Activated CD4-positive, alpha-beta memory T cell treated with anti-CD3 and anti-CD28 coated beads for 36 hours (primary cell): ENCODE data around the gene CENPF. TPM values are rescaled to one million over a fixed set of nuclear protein-coding genes. Genes with fewer than 3 reads are reported as not detected.
"Not testable (repeated sequence)": the region's sequence is repeated elsewhere in the genome, so short reads cannot be mapped to it uniquely, and the experiment has no call there.

Experiments
- CTCF ChIA-PET: fragments of 350-600 bp; sonication (Branson Sonifier 250); formaldehyde crosslinking; loops from one replicate; lab custom pipeline; 2021; ENCODE audit warnings: antibody characterized with exemption, inconsistent platforms; lab: Charles Lee
- POLR2A ChIA-PET: fragments of 350-600 bp; sonication (Branson Sonifier 250); formaldehyde crosslinking; loops from one replicate; lab custom pipeline; 2021; ENCODE audit warnings: antibody characterized with exemption; lab: Charles Lee
- DNase-seq: peaks from one replicate; pipeline ENCODE4 v3.0.0-alpha.2; 2020
- H3K27ac Mint-ChIP-seq: one replicate; pipeline ENCODE4 v1.8.0; 2021; ENCODE audit warnings: mixed read lengths
- H3K27me3 Mint-ChIP-seq: one replicate; pipeline ENCODE4 v1.8.0; 2021; ENCODE audit warnings: mixed read lengths
- H3K36me3 Mint-ChIP-seq: one replicate; pipeline ENCODE4 v1.8.0; 2021; ENCODE audit warnings: mixed read lengths
- H3K4me1 Mint-ChIP-seq: one replicate; pipeline ENCODE4 v1.8.0; 2021; ENCODE audit warnings: low read depth, mixed read lengths
- H3K4me3 Mint-ChIP-seq: one replicate; pipeline ENCODE4 v1.8.0; 2021; ENCODE audit warnings: mild to moderate bottlenecking, mixed read lengths
- H3K9me3 Mint-ChIP-seq: one replicate; pipeline ENCODE4 v1.8.0; 2021; ENCODE audit warnings: mixed read lengths
- intact Hi-C: fragments of 100-400 bp; cut with micrococcal nuclease; formaldehyde crosslinking; loops from one replicate; pipeline ENCODE4 v1.15.1; 2023
- total RNA-seq, 2 experiments: library from RNA; stranded (reverse); gene quantifications; one replicate each; pipeline ENCODE4 v1.2.3, GENCODE V29; 2021

CENPF gene
- total RNA-seq, 2 experiments from 2014 or later, result 92.4 to 97.3 TPM

DNA sequence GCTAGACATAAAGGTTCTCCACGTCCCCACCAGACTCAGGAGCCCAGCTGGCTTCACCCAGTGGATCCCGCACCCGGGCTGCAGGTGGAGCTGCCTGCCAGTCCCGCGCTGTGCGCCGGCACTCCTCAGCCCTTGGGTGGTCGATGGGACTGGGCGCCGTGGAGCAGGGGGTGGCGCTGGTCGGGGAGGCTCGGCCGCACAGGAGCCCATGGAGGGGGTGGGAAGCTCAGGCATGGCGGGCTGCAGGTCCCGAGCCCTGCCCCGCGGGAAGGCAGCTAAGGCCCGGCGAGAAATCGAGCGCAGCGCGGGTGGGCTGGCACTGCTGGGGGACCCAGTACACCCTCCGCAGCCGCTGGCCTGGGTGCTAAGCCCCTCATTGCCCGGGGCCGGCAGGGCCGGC, 70.0 kb downstream of the CENPF start:
- DNase-seq, H3K27ac Mint-ChIP-seq, H3K9me3 Mint-ChIP-seq, H3K4me3 Mint-ChIP-seq, H3K4me1 Mint-ChIP-seq, H3K27me3 Mint-ChIP-seq, CTCF ChIA-PET, intact Hi-C loops, H3K36me3 Mint-ChIP-seq: not testable (repeated sequence)
- POLR2A ChIA-PET, result interaction anchor here (0.7 kb wide), 1 partner anchor 91 kb away, joined by 3 read pairs; no protein-coding TSS in a partner anchor

DNA sequence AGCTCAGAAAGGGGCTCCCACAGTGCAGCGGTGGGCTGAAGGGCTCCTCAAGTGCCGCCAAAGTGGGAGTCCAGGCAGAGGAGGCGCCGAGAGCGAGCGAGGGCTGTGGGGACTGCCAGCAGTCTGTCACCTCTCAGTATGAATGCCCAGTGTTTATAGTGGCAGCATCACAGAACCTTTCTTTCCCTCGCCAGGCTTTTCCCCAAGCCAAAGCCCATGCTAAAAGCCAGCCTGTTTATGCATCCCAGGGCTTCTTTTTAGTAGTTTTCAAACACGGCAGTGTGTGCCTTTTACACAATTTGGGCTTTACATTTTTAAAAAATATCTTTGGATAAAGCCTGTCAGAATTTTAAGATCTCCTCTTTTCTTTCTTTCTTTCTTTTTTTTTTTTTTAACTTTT, 70.6 kb downstream of the CENPF start:
- Mint-ChIP-seq H3K4me3 (no peak overlapping the region), H3K4me1 (no peaks in the 10 kb centered on the region), H3K9me3 (no peaks in the 10 kb centered on the region), H3K27ac (no peak overlapping the region), H3K27me3 (no peaks in the 10 kb centered on the region), H3K36me3 (peaks cover 4% of the 10 kb centered on the region)
- POLR2A ChIA-PET, result no interaction called here
- intact Hi-C loops, result no loop called here
- CTCF ChIA-PET, result no interaction called here
- DNase-seq, result no peak

DNA sequence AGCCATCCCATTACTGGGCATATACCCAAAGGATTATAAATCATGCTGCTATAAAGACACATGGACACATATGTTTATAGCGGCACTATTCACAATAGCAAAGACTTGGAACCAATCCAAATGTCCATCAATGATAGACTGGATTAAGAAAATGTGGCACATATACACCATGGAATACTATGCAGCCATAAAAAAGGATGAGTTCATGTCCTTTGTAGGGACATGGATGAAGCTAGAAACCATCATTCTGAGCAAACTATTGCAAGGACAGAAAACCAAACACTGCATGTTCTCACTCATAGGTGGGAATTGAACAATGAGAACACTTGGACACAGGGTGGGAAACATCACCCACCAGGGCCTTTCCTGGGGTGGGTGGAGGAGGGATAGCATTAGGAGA, 72.5 kb downstream of the CENPF start:
- H3K4me1 Mint-ChIP-seq, DNase-seq, H3K27ac Mint-ChIP-seq, CTCF ChIA-PET, intact Hi-C loops, POLR2A ChIA-PET, H3K9me3 Mint-ChIP-seq, H3K4me3 Mint-ChIP-seq, H3K27me3 Mint-ChIP-seq, H3K36me3 Mint-ChIP-seq: not testable (repeated sequence)

DNA sequence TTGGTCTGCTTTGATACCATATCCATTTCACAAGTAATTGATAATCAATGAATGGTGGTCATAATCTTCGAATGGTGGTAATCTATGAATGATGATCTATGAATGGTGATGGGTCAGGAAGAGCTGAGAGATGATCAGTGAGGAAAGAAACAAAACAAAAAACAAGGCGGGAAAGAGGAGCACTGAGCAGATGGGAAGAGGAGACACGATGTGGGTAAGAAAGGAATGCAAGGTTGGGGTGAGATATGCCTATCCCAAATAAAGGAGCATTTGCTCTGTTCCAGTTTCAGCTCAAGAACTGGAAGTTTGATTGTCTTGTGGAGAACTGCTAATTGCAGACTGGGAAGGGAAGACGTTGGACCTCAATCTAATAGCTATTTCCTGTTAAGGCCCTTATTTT, 73.8 kb downstream of the CENPF start:
- intact Hi-C loops, result no loop called here

DNA sequence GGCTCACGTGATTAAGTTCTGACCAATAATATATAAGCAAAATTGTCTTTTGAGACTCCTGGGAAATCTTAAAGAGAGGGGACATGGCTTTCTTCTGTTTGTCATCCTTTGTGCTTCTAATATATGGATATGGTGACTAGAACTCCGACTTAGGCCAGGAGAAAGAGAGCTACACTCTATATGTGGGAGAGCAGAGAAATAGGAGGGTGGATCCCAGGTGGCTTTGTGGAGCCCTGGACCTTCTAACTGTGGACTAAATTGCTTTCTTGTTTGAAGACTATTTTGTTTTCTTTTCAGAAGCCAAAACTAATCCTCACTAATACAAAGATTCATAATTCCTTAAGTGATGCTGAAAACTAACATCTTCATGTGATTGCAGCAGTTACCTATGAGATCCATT, 75.0 kb downstream of the CENPF start:
- Mint-ChIP-seq H3K27ac (no peak overlapping the region), H3K4me1 (no peaks in the 10 kb centered on the region), H3K9me3 (no peaks in the 10 kb centered on the region), H3K36me3 (no peaks in the 10 kb centered on the region), H3K27me3 (no peaks in the 10 kb centered on the region), H3K4me3 (no peak overlapping the region)
- intact Hi-C loops, result no loop called here
- POLR2A ChIA-PET, result no interaction called here
- no peak for DNase-seq
- CTCF ChIA-PET, result no interaction called here

More for the DNA sequence above, 73.8 kb downstream of the CENPF start:
- POLR2A ChIA-PET, result interaction anchor here (0.7 kb wide), 1 partner anchor 36 kb away, joined by 5 read pairs; no protein-coding TSS in a partner anchor
- H3K36me3 Mint-ChIP-seq, result peaks cover 4% of the 10 kb centered on the region
- no peak for DNase-seq
- H3K4me3 Mint-ChIP-seq, result no peak overlapping the region
- no peaks in the 10 kb centered on the region for H3K4me1 Mint-ChIP-seq
- H3K9me3 Mint-ChIP-seq, result no peaks in the 10 kb centered on the region
- no peak overlapping the region for H3K27ac Mint-ChIP-seq
- CTCF ChIA-PET, result interaction anchor here (0.6 kb wide), 1 partner anchor 10 kb away, joined by 3 read pairs; no protein-coding TSS in a partner anchor
- H3K27me3 Mint-ChIP-seq, result no peaks in the 10 kb centered on the region

DNA sequence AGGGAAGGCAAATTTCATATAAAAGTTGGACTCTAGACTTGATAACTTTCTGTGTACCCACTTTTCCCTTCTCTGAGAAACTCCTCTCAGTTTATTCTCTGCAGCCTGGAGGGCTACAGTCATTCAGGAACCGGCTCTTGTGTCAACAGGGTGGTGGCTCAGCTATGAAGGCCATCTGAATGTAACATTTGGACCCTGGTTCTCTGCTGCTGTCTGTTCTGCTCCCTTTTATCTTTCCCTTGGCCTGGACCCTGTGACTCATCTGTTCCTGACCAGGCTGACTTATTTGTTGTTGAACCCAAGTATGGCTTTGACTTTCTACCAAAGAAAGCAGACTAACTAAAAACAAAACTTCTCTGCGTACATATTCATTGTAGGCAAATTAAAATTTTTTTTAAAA, 75.4 kb downstream of the CENPF start:
- no peak overlapping the region for H3K27ac Mint-ChIP-seq
- intact Hi-C loops, result no loop called here
- no peak overlapping the region for H3K4me3 Mint-ChIP-seq
- POLR2A ChIA-PET, result no interaction called here
- no peaks in the 10 kb centered on the region for H3K4me1 Mint-ChIP-seq
- no peak for DNase-seq
- H3K9me3 Mint-ChIP-seq, result no peaks in the 10 kb centered on the region
- CTCF ChIA-PET, result no interaction called here
- no peaks in the 10 kb centered on the region for H3K36me3 Mint-ChIP-seq
- H3K27me3 Mint-ChIP-seq, result no peaks in the 10 kb centered on the region

DNA sequence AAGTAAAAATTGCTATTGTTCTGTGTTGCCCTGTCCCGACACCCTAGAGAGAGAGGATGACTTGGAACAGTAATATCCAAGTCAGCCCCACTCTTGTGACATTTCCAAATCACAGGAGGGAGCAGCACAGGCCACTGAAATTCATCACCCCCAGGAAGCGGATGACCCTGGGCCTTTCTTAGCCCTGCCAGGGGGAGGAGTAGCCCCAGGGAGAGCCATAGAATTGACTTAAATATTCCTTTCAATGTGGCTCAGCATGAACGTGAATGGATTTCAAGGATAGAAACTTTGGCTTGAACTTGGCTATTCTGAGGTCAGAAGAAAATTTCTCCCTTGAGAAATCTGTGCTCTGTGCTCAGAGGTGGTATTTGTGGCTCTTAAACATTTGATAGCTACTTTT, 80.6 kb downstream of the CENPF start:
- intact Hi-C loops, result no loop called here
- H3K27ac Mint-ChIP-seq, result no peak overlapping the region
- H3K9me3 Mint-ChIP-seq, result no peaks in the 10 kb centered on the region
- H3K4me1 Mint-ChIP-seq, result no peaks in the 10 kb centered on the region
- no peak for DNase-seq
- ChIA-PET CTCF (no interaction called here), POLR2A (no interaction called here)
- no peak overlapping the region for H3K4me3 Mint-ChIP-seq
- no peaks in the 10 kb centered on the region for H3K36me3 Mint-ChIP-seq
- H3K27me3 Mint-ChIP-seq, result peaks cover 4% of the 10 kb centered on the region

DNA sequence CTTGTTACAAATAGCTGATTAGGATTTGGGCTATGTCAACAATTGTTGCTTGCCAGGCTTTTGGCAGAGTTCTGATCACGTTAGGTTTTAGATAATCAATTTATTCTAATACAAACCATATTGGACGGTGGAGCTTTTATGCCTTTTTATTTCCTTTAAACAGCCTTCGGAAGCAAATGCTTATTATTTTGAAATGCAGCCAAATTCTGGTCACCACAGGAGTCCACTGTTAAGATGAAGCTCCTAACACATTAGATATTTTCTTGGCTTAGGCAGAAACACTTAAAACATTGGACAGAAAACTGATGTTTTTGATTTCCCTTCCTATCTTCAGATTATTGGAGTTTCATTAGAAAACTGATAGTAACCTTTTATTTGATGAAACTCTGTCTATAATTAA, 82.9 kb downstream of the CENPF start:
- ChIA-PET POLR2A (no interaction called here), CTCF (no interaction called here)
- no peak for DNase-seq
- Mint-ChIP-seq H3K9me3 (no peaks in the 10 kb centered on the region), H3K36me3 (no peaks in the 10 kb centered on the region), H3K4me3 (no peak overlapping the region), H3K4me1 (no peaks in the 10 kb centered on the region), H3K27ac (no peak overlapping the region), H3K27me3 (peaks cover 4% of the 10 kb centered on the region)
- intact Hi-C loops, result no loop called here

DNA sequence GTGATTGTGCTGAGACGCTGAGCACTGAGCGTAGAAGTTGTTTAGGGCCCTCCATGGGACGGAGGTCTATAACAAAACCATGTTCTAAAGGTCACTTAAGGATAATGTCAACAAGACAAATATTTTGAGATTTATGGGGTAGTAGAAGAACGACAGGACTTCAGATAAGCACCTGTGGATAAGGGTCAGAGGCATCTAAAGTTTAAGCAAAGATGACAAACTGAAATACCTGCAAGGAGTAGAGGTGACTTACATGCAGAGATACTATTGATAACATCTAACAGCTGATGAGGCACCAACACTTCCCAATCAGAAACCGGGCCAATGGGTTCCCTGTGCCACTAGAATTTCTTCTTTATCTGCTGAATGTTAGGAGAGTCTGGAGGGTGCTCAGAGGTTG, 83.5 kb downstream of the CENPF start:
- Mint-ChIP-seq H3K9me3 (no peaks in the 10 kb centered on the region), H3K4me3 (no peak overlapping the region), H3K36me3 (no peaks in the 10 kb centered on the region), H3K27ac (no peak overlapping the region), H3K4me1 (no peaks in the 10 kb centered on the region), H3K27me3 (peaks cover 4% of the 10 kb centered on the region)
- intact Hi-C loops, result no loop called here
- ChIA-PET POLR2A (no interaction called here), CTCF (no interaction called here)
- no peak for DNase-seq

DNA sequence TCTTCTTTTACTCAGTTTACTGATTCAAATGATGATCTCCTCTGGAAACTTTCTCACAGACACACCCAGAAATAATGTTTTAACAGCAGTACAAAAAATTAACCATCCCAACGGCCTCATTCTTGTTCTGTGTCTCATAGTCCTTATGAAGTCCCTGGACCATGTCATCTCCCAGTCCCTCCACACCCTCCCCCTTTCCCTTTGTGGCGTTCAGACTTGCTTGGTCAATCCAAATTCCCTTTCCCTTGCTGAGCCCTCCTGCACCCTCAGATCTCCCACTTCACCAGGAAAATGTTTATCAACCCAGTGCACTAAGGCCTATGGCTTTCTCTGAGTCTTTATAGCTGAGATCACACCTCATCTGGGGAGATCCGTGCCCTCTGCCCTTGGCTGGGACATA, 85.9 kb downstream of the CENPF start:
- H3K4me1 Mint-ChIP-seq, result no peaks in the 10 kb centered on the region

DNA sequence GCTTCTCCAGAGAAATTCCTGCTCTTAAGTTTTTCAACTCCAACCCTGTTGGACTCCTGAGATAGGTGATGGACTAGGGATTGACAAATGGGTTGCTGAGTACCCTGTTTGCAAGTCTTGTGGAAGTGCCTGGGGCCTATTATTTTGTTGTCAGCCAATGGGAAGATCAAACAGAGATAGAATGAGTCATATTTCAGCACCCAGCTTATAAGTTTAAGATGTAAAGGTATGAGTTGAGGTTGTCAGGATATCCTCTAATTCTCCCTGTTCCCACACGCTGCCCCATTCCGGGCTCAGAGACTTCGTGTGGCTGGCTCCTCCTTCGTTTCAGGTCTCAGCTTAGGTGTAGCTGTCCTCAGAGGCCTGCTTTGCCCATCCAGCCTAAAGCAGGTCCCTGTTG, 91.8 kb downstream of the CENPF start:
- H3K9me3 Mint-ChIP-seq, result no peaks in the 10 kb centered on the region
- H3K36me3 Mint-ChIP-seq, result no peaks in the 10 kb centered on the region
- no peaks in the 10 kb centered on the region for H3K4me1 Mint-ChIP-seq
- peaks cover 1% of the 10 kb centered on the region for H3K27me3 Mint-ChIP-seq
- intact Hi-C loops, result no loop called here
- CTCF ChIA-PET, result no interaction called here
- H3K4me3 Mint-ChIP-seq, result no peak overlapping the region
- DNase-seq, result no peak
- POLR2A ChIA-PET, result no interaction called here
- no peak overlapping the region for H3K27ac Mint-ChIP-seq

More for the DNA sequence above, 85.9 kb downstream of the CENPF start:
- ChIA-PET CTCF (no interaction called here), POLR2A (no interaction called here)
- no peak for DNase-seq
- H3K4me3 Mint-ChIP-seq, result no peak overlapping the region
- H3K9me3 Mint-ChIP-seq, result no peaks in the 10 kb centered on the region
- intact Hi-C loops, result no loop called here
- no peak overlapping the region for H3K27ac Mint-ChIP-seq
- H3K36me3 Mint-ChIP-seq, result no peaks in the 10 kb centered on the region
- H3K27me3 Mint-ChIP-seq, result peaks cover 4% of the 10 kb centered on the region

DNA sequence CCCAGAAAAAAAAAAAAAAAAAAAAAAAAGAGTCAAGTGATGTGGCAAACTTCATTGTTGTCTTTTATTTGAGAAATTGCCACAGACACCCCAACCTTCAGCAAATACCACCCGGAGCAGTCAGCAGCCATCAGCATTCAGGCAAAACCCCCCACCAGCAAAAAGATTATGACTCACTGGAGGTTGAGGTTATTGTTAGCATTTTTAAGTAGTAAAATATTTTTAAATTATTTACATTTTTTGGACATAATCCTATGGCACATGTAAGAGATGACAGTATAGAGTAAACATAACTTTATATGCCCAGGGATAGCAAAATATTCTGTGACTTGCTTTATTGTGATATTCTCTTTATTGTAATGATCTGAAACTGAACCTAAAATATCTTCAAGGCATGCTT, 95.6 kb downstream of the CENPF start:
- Mint-ChIP-seq H3K36me3 (no peaks in the 10 kb centered on the region), H3K9me3 (no peaks in the 10 kb centered on the region), H3K27ac (no peak overlapping the region), H3K4me1 (no peaks in the 10 kb centered on the region), H3K4me3 (no peak overlapping the region), H3K27me3 (peaks cover 1% of the 10 kb centered on the region)
- CTCF ChIA-PET, result no interaction called here
- DNase-seq, result no peak
- intact Hi-C loops, result no loop called here
- POLR2A ChIA-PET, result no interaction called here

DNA sequence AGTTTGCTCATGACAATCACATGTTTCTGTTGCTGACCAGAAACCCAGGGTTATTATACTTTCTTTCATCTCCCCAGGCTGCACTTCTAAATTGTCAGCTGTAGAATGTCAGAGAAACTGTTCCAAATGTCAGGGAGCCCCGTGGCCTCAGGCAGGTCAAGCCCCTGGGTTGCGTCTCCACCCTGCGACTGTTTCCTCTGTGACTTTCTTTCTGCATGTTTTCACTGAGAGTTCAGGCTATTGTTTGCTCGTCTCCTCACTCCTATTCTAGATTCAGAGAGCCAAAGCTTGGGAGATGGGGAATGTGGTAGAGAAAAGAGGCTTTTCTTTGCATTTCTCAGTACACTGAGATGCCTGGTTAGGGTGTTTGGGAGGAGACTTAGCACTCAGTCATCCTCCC, 97.4 kb downstream of the CENPF start:
- CTCF ChIA-PET, result no interaction called here
- H3K4me3 Mint-ChIP-seq, result no peak overlapping the region
- intact Hi-C loops, result no loop called here
- no peaks in the 10 kb centered on the region for H3K36me3 Mint-ChIP-seq
- H3K27ac Mint-ChIP-seq, result no peak overlapping the region
- peaks cover 12% of the 10 kb centered on the region for H3K9me3 Mint-ChIP-seq
- no peaks in the 10 kb centered on the region for H3K4me1 Mint-ChIP-seq
- peaks cover 1% of the 10 kb centered on the region for H3K27me3 Mint-ChIP-seq
- DNase-seq, result no peak
- POLR2A ChIA-PET, result no interaction called here
